C4-2B (cell line): ENCODE data around the gene SLC39A11.
"Not testable (repeated sequence)": the region's sequence is repeated elsewhere in the genome, so short reads cannot be mapped to it uniquely, and the experiment has no call there.

Experiments
- H3K27ac ChIP-seq: fragments of 450-650 bp; 2 replicates; pipeline ENCODE4 v1.5.1; 2017
- ZFX ChIP-seq: fragments of 450-650 bp; IDR thresholded peaks from 2 replicates; pipeline ENCODE4 v1.6.1; 2017
- TF ChIP-seq, protein P1 (sequence below): fragments of 450-650 bp; conservative IDR thresholded peaks from 2 replicates; pipeline ENCODE4 v1.5.1; 2017; ENCODE audit warnings: mild to moderate bottlenecking

Gene SLC39A11

DNA sequence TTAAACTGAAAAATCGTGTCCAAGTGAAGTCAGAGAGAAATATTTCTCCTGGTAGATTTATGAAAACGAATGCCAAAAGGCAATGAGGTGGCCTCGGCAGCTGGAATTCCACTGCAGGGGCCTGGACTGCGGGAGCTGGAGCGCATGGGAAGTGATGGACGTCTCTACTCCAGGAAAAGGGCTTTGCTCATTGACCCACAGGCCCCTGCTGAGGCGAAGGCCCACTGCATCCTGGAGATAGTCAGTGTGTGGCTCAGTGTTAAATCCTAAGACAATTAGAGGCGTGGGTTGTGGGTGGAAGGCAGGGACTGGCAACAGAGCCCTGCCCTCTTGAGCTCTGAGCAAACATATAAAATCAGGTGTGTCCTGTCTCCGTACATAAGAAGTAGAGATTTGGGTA is 191.4 kb downstream of the SLC39A11 start:
- H3K27ac ChIP-seq = no peak overlapping the region
- no peak for TF ChIP-seq ZFX
- TF ChIP-seq, protein P1, sequence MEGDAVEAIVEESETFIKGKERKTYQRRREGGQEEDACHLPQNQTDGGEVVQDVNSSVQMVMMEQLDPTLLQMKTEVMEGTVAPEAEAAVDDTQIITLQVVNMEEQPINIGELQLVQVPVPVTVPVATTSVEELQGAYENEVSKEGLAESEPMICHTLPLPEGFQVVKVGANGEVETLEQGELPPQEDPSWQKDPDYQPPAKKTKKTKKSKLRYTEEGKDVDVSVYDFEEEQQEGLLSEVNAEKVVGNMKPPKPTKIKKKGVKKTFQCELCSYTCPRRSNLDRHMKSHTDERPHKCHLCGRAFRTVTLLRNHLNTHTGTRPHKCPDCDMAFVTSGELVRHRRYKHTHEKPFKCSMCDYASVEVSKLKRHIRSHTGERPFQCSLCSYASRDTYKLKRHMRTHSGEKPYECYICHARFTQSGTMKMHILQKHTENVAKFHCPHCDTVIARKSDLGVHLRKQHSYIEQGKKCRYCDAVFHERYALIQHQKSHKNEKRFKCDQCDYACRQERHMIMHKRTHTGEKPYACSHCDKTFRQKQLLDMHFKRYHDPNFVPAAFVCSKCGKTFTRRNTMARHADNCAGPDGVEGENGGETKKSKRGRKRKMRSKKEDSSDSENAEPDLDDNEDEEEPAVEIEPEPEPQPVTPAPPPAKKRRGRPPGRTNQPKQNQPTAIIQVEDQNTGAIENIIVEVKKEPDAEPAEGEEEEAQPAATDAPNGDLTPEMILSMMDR = no peak

DNA sequence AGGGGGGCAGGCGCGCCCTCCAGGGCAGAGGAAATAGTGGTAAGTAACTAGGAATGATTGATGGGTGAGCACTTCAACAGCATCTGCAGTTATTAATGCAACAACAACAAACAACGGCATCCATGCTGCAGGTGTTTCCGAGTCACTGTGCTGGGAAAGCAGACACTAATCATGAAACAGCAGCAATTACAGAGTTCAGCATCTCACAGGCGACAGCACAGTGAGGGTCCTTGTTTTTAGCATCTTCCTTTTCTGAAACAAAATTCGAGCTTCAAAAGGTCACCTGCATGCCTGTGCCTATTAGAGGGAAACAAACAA is 191.9 kb downstream of the SLC39A11 start:
- no peak overlapping the region for H3K27ac ChIP-seq
- TF ChIP-seq, protein P1 = no peak
- no peak for TF ChIP-seq ZFX

DNA sequence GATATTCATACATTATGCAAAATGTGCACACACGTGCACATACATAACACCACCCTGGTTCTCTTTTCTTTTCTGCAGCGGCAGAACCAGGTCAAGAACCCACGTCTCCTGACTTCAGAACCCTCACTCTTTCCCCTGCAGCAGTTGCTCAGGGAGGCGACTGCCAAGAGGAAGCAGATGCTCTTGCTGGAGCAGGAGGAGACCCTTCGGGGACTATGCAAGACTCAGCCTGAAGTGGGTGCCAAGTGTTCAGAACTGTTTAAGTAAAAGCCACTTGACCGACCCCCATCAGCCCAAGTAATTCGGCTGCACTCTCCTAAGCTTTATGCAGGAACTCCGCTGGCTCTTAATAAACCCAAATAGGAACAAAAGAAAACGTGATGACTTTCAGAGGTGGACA is 193.8 kb downstream of the SLC39A11 start:
- TF ChIP-seq ZFX = no peak
- TF ChIP-seq, protein P1 = no peak
- H3K27ac ChIP-seq = no peak overlapping the region

DNA sequence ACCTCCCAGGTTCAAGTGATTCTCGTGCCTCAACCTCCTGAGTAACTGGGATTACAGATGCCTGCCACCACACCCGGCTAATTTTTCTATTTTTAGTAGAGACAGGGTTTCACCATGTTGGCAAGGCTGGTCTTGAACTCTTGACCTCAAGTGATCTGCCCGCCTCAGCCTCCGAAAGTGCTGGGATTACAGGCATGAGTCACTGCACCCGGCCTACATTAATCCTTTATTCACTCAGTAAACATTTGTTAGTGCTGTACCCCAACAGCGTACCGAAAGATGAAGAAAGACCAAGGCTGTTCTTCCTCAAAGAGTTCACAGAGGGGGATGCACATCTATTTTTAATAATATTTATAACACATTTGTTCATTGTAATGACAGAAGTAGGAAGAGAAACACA is 196.2 kb downstream of the SLC39A11 start:
- not testable (repeated sequence) for H3K27ac ChIP-seq

DNA sequence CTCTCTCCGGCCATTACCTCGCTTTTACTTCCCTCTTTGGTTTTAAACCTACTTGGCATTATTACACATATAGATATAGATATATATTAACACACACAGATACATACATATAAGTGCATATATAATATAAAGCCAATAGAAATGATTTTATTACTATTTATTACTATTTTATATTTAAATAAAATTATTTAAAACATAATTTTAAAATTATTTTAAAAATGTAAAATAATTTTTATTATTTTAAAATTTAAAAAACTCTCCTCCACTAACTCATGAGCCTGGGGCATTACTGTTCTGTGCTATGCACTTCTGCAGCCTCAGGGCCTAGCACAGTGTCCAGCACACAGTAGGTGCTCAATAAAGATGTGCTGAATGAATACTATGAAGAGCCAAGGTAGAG is 200.9 kb downstream of the SLC39A11 start:
- no peak overlapping the region for H3K27ac ChIP-seq
- no peak for TF ChIP-seq ZFX
- TF ChIP-seq, protein P1 = no peak

DNA sequence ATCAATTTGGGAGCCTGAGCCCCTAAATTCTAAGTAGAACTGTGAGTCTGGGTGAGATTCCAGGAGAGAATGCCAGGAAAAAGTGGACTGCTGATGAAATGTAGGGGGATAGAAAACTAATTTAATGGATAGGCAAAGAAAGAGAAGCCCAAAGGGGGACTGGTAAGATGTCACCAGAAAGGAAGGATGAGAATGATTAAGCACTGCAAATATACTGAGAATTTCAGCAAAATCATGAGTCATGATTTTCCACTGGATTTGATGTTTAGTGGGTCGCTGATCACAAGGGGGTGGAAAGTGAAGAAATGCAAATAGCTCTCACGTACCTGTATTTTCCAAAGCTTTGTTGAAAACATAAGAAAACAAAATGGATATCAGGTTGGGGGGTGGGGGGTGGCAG is 201.8 kb downstream of the SLC39A11 start:
- TF ChIP-seq, protein P1 = no peak
- TF ChIP-seq ZFX = no peak
- no peak overlapping the region for H3K27ac ChIP-seq

DNA sequence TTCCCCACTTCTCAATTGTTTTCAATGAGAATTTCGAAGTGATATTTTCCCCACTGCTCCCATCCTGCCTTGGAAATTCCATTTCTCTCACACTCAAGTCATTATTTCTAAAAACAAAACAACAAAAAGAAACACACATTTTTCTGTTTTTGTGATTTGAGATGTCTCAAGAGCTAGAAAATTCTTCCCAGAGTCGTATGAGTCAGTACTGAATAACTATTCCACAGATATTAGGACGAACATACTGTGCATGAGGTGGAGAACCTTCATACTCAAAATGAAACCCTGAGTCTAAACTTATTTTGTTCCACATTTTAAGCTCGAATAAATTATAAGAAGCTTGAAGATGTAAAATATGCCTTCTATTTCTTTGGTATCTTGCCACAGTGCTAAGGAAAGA is 204.6 kb downstream of the SLC39A11 start:
- no peak for TF ChIP-seq ZFX
- TF ChIP-seq, protein P1 = no peak
- no peak overlapping the region for H3K27ac ChIP-seq

DNA sequence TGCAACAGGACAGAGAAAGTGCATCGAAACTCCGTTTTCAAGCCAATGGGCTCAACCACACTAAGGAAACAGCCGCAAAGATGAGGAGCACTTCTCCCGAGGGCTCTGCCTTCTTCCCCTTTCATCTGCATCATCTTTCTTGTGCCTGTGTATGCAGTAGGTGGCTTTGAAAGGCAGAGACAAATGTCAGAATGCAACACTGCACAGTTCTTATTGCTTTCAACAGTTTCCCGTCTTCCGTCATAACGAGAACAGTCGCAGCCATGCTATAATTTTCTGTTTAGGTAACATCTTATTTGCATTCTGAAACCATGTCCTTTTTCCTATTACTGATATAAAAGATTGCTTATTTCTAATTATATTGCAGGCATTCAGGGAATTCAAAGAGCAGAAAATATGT is 205.2 kb downstream of the SLC39A11 start:
- H3K27ac ChIP-seq = no peak overlapping the region
- TF ChIP-seq, protein P1 = no peak
- no peak for TF ChIP-seq ZFX
